GM21786 (cell line): Measurements from ENCODE around the gene CHL1.

ENCODE experiments used
- ATAC-seq: cut with Tn5 transposase; IDR thresholded peaks from one replicate; pipeline ENCODE4 v1.9.1; 2021; ENCODE audit not compliant: unreplicated experiment

The CHL1 gene

DNA sequence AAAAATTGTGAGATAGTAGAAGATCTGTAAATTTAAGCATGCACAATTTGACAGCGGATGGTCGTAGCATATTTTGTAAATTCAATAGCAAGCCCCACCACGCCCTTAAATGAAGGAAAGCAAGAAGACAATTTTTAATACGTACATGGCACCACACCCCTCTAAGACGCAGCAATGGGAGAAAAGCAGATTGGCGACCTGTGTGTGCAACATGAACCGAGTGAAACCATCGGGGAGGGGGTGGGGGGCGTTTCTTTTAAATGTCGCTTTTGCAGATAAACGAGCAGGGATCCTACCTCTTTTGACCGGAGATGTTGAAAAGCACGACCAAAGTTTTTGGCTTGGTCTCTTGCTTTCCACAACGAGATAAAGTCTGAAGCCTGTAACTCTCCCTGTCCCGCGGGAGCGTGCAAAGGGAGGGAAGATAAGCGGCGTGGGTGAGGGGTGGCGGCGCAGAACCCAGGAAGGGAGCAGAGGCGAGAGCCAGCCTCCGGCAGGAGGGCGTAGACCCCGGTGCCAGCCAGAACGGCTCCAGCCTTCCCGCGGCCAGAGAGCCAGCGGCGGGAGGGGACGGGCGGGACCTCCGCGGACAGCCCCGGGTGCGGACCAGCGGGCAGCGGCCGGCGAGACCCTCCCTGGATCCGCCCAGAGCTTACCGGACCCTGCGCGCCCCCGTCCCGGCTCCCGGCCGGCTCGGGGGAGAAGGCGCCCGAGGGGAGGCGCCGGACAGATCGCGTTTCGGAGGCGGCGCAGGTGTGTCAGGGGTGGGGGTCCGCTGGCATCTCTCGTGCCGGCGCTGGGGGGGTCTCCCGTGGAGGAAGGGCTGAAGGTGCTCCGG is at the start of gene CHL1:
CHL1 (plus strand) TSS at position 453 of the 838 bp plus-strand sequence. CDS start 123,014 bp downstream, outside the sequence.
- no peak for ATAC-seq

DNA sequence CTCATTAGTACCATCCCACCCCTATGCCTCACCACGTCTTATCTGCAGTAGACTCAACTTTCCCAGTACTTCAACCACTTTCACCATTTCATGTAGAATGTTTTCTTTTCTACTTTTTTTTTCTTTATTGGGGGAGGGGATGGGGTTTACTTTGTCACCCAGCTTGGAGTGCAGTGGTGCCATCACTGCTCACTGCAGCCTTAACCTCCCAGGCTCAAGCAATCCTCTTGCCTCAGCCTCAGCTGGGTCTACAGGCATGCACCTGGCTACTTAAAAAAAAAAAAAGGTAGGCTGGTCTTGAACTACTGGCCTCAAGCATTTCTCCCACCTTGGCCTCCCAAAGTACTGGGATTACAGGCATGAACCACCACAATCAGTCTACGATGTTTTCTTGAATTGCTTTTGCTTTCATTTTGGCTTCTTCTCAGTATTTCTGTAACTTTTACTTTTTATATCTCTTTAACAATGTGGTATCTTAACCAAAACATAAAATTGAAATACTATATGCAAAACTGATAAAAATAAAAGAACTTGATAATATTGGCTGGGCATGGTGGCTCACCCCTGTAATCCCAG is 44.9 kb upstream of the CHL1 start:
- ATAC-seq = no peak

- ATAC-seq = no peak
Observed at GRCh38 chr3:159974-160373, 36.6 kb upstream of the CHL1 start.

DNA sequence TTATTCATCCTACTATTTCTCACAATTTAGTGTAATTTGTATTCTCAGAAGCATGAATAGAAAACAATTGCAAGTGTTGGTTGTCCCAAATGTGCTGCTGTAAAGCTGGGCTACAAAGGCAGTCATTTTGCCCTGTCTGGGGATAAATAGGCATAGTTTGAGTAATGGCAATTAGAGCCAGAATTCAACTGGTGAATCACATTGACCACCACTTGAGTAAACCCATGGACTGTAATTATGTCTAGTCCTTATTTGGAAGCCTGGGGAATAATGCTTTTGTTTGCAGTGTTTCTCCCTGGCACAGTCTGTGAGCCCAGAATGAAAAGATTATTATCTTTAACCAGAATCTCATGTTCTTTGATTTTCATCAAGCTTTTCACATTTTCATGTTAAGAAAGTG is 30.5 kb upstream of the CHL1 start:
- ATAC-seq = no peak

DNA sequence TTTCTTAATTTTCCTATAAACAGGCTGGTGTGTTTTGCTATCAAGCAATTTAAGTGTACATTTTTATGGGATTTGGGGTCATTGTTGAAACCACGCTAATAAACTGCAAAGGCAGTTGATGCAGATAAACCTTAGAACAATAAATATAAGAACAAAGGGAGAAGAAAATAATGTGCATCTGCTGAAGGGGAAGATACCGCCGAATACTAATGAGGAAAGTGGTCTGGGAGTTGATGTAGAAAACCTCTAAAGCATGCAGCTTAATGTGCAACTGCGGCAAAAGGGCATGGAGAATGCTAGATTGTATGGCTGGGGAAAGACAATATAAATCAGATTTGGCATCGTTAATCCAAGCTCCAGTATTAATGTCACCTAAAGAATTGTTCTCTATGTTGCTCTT is 29.8 kb upstream of the CHL1 start:
- no peak for ATAC-seq

- ATAC-seq = peak; percentile 92
Observed at GRCh38 chr3:173886-174285, 22.7 kb upstream of the CHL1 start.

DNA sequence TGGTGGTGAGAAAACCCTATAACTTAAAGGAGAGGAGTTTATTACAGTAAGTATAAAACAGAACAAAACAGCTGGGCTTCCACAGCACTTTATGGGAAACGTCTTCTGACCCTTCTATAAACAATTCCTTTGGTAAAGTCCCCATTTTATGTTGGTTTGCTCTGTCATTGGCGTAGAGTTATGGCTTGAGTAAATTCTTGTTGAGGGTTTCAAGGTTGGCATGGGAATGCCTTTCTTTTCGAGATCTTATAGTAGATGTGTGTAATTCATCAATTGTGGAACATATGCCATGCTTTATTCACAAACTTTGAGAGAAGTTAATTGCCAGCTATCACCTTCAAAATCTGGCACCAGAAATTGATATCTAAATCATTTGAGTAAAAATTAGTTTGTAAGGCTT is 11.6 kb upstream of the CHL1 start:
- ATAC-seq = no peak

GRCh38 chr3:192215-192929 is 4.2 kb upstream of the CHL1 start:
- ATAC-seq = peak; percentile 88

- no peak for ATAC-seq
Observed at GRCh38 chr3:194001-194400, 2.6 kb upstream of the CHL1 start.

DNA sequence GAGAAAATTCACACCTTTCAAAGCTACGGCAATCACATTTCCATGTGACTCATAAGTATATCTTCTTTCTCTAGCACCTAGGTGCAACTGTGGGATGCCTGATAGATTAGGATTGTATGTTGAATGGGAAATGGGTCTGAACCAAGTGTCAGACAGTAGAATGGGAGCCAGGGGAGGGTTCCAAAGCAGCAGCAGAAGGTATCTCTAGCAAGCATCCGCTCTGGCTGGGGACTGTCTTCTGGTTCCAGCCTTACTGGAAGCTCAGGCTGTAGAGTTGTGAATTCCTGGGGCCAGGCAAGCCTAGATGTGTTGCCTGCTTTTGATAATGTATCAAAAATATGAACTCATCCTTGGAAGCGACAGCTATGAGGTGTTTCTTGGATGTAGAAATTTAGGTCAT is 2.1 kb upstream of the CHL1 start:
- ATAC-seq = no peak

DNA sequence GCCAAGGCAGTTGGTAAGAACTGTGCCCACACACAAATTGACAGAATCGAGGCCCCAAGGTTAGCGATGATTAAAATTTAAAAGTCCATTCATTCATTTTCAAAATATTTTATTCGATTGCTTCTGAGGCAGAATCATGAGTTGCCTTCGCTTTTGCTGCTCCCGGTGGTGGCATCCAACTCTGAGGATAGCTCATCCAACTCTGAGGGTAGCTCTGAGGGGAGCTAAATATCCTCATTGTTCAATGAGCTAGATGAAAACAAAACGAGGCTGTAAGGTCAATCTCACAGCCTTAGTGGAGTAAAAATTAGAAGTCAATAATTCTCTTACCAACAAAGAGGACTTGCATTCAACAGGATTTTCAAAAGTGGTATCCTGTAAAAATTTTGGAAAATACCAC is 897 bp upstream of the CHL1 start:
- ATAC-seq = no peak

DNA sequence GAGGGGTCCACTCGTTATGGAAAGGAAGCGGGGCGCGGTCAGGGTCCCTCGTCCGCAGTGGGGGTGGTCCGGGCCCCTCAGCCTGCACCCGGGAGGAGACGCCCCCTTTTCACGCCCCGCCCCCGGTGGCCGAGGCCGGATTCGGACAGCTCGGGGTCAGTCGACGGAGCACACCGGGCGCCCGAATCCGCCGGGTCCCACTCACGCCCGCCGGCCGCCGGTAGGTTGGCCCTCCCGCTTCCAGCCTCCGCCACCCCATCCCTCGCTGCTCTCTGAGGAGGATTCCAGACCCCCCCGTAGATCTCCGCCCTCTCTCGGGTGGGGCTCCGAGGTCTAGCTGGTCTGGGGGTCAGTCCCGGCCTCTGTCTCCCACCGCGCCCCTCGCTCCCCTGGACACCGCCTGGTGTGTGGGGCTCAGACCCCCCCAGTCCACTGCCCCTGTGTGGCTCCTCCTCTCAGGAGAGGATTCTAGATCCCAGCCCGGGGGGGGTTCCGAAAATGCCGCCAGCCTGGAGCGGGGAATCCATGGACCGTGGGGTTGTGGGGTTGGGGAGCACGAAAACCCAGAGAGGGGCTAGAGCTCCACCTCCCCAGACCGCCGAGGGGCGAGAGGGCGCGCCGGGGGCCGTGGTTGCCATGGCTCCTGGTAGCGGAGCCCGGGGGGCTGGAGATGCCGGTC is 725 bp downstream of the CHL1 start:
- ATAC-seq = peak; percentile 21

- peak; percentile 32 for ATAC-seq
Observed at GRCh38 chr3:197828-198491, 1.4 kb downstream of the CHL1 start.

DNA sequence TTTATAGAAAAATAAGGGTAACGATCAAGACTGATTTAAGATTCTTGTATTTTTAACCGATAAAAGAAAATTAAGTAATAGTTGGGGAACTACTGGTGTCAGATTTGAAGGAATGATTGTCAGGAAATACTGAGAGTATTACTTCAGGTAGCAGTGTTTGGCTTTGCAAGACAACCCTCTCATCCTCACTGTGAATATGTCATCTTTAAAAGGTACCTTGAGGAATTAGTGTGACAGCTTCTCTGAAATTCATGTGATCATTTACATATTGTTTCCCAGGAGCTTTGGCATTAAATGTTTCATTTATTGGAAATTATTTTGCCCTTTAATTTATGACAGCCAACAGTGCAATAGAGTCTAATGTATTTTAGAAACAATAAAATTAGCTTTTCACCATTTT is 3.3 kb downstream of the CHL1 start:
- no peak for ATAC-seq

DNA sequence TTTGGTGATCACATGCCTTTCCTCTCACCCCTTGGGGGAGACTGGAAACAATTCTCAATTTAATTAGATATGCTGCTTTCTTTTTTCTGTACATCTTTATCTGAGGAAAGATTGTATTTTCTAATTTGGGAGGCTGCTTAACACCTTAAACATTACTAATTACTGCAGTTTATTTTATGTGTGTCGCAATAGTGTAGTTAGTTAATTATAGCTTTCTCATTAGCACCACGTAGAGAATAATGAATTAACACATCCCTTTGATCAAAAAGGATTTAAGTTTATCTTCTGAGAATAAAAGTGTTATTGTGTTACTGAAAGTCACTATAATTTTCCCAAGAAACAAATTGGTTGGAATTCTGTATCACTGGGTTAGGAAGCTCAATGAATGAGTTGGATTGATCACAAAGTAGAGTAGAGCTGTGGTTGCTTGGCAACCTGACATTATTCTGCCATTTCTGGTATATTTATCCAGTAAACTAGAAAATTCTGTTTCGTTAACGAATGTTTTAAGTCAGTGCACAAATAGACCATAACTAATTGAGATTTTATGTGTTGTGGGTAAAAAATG is 4.3 kb downstream of the CHL1 start:
- no peak for ATAC-seq

DNA sequence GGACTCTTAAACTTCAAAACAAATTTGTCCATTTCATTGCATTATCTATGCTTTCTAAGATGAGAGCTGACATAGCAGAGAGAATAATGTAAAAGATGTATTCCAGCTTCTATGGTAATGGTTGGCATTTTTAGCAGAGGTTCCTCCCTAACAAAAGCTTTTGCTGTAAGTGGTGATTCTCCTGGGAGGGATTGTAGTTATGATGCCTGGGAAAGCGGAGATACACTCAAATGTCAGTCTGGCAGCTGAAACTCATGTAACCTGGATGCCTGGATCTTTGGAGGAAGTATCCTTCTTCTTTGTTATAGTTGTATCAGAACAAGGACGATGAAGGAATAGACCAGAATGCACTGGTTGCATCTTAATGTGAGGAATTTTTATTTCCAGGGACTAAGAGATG is 7.5 kb downstream of the CHL1 start:
- ATAC-seq = no peak

GRCh38 chr3:207973-208372 is 11.4 kb downstream of the CHL1 start:
- no peak for ATAC-seq

DNA sequence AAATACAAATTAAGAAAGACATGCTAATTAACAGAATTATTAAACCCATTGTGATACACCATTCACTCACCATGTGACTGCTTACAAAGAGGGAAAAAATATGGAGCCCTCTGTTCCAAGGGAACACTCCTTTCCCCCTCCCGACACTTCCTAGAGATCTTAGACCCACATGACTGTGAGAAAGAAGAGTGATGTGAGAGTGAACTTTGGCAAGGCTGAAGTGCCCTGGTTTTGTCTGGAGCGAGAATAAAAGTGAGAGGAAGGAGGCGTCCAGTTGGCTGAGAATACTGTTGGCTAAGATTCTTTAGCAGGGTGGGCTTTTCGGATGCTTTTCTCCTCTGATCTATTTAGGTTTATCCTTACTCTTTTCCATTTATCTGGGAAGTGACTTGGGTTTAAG is 14.1 kb downstream of the CHL1 start:
- ATAC-seq = no peak

GRCh38 chr3:212432-212831 is 15.9 kb downstream of the CHL1 start:
- ATAC-seq = peak; percentile 91

- ATAC-seq = no peak
Observed at GRCh38 chr3:217099-217813, 20.7 kb downstream of the CHL1 start.
